Activated CD4-positive, alpha-beta T cell treated with anti-CD3 and anti-CD28 coated beads, Interleukin-10, Interleukin-2, amounts not matched to agents 100 ng/mL and 50 ng/mL, durations not matched to agents 16 hours and 8 hours (primary cell): Measurements from ENCODE around the gene STAT3.
"Not testable (repeated sequence)": the region's sequence is repeated elsewhere in the genome, so short reads cannot be mapped to it uniquely, and the experiment has no call there.

Experiments used
- DNase-seq: peaks from one replicate; pipeline ENCODE4 v3.0.0-alpha.2; 2020

STAT3 gene

GRCh38 chr17:42408061-42408460 is 19.8 kb upstream of the STAT3 start:
- DNase-seq: no peak

GRCh38 chr17:42407289-42407836 is 19.1 kb upstream of the STAT3 start:
- DNase-seq: peak; percentile 72

GRCh38 chr17:42406615-42407288 is 18.5 kb upstream of the STAT3 start:
- DNase-seq: no peak

GRCh38 chr17:42405963-42406495 is 17.8 kb upstream of the STAT3 start:
- DNase-seq: peak; percentile 85

- no peak for DNase-seq
These were observed 16.8 kb upstream of the STAT3 start for GRCh38 chr17:42405076-42405475.

- no peak for DNase-seq
These were observed 16.2 kb upstream of the STAT3 start for GRCh38 chr17:42404326-42405055.

GRCh38 chr17:42403150-42403549 is 14.9 kb upstream of the STAT3 start:
- peak; percentile 48 for DNase-seq

GRCh38 chr17:42402117-42402516 is 13.9 kb upstream of the STAT3 start:
- no peak for DNase-seq

- not testable (repeated sequence) for DNase-seq
These were observed 12.7 kb upstream of the STAT3 start for GRCh38 chr17:42400844-42401375.

GRCh38 chr17:42399948-42400843 is 12.0 kb upstream of the STAT3 start:
- DNase-seq: no peak

- DNase-seq: no peak
These were observed 10.9 kb upstream of the STAT3 start for GRCh38 chr17:42399121-42399520.

GRCh38 chr17:42395601-42396000 is 7.4 kb upstream of the STAT3 start:
- DNase-seq: not testable (repeated sequence)

- no peak for DNase-seq
These were observed 6.6 kb upstream of the STAT3 start for GRCh38 chr17:42394838-42395237.

- DNase-seq: peak; percentile 56
These were observed 4.6 kb upstream of the STAT3 start for GRCh38 chr17:42392692-42393415.

GRCh38 chr17:42391439-42391838 is 3.2 kb upstream of the STAT3 start:
- not testable (repeated sequence) for DNase-seq

GRCh38 chr17:42389899-42390298 is 1.7 kb upstream of the STAT3 start:
- no peak for DNase-seq

- DNase-seq: no peak
These were observed 834 bp upstream of the STAT3 start for GRCh38 chr17:42389135-42389417.

GRCh38 chr17:42387661-42388380 is 421 bp downstream of the STAT3 start:
- peak; percentile 35 for DNase-seq

- peak; percentile 30 for DNase-seq
These were observed 1.2 kb downstream of the STAT3 start for GRCh38 chr17:42386777-42387657.

- DNase-seq: no peak
These were observed 6.3 kb downstream of the STAT3 start for GRCh38 chr17:42381898-42382297.
